Brain microvascular endothelial cell (primary cell): ENCODE data around the gene KATNAL1.

ENCODE experiments used
- DNase-seq: peaks from one replicate; pipeline ENCODE4 v3.0.0-alpha.2; 2020
- H3K27ac ChIP-seq: fragments of 250-450 bp; sonication (Bioruptor Pico); 2 replicates; pipeline ENCODE4 v1.5.1; 2020; ENCODE audit warnings: mild to moderate bottlenecking, moderate library complexity
- H3K27me3 ChIP-seq: fragments of 250-450 bp; sonication (Bioruptor Pico); replicated peaks from 2 replicates; pipeline ENCODE4 v1.5.1; 2020; ENCODE audit warnings: mild to moderate bottlenecking
- H3K36me3 ChIP-seq: fragments of 250-450 bp; sonication (Bioruptor Pico); replicated peaks from 2 replicates; pipeline ENCODE4 v1.5.1; 2020; ENCODE audit warnings: mild to moderate bottlenecking
- H3K4me3 ChIP-seq: 2 replicates; pipeline ENCODE4 v1.5.1; 2011; ENCODE audit warnings: low read depth, mild to moderate bottlenecking, control low read depth, low read length, moderate library complexity
- CTCF ChIP-seq: IDR thresholded peaks from 2 replicates; pipeline ENCODE4 v1.5.1; 2011; ENCODE audit warnings: low read depth, mild to moderate bottlenecking, moderate library complexity, low read length, control low read depth, inconsistent platforms; ENCODE audit errors: missing control alignments
- in situ Hi-C: cut with HindIII; loops from 2 replicates; pipeline ENCODE4 v1.10.0; 2017; ENCODE audit warnings: low sequenced_read_pairs, low pct_ligation_motif_present

Gene KATNAL1

GRCh38 chr13:30241532-30241931 lies 65.8 kb downstream of the KATNAL1 start:
- Histone ChIP-seq H3K27ac (no peak overlapping the region), H3K4me3 (no peak overlapping the region), H3K36me3 (peaks cover 6% of the 10 kb centered on the region), H3K27me3 (no peaks in the 10 kb centered on the region)
- DNase-seq, result no peak
- in situ Hi-C loops, result no loop called here
- TF ChIP-seq CTCF, result no peak

- in situ Hi-C loops, result no loop called here
- Histone ChIP-seq H3K4me3 (no peak overlapping the region), H3K36me3 (peaks cover 6% of the 10 kb centered on the region), H3K27me3 (no peaks in the 10 kb centered on the region), H3K27ac (no peak overlapping the region)
- no peak for DNase-seq
- no peak for TF ChIP-seq CTCF
These were observed 66.7 kb downstream of the KATNAL1 start for GRCh38 chr13:30240608-30241007.

- Histone ChIP-seq H3K27ac (no peak overlapping the region), H3K4me3 (no peak overlapping the region), H3K36me3 (peaks cover 6% of the 10 kb centered on the region), H3K27me3 (no peaks in the 10 kb centered on the region)
- TF ChIP-seq CTCF, result no peak
- no peak for DNase-seq
- in situ Hi-C loops, result no loop called here
These were observed 72.1 kb downstream of the KATNAL1 start for GRCh38 chr13:30235216-30235615.

GRCh38 chr13:30234619-30235162 lies 72.7 kb downstream of the KATNAL1 start:
- TF ChIP-seq CTCF, result no peak
- Histone ChIP-seq H3K4me3 (no peak overlapping the region), H3K27me3 (no peaks in the 10 kb centered on the region), H3K27ac (no peak overlapping the region), H3K36me3 (peaks cover 9% of the 10 kb centered on the region)
- DNase-seq, result no peak
- in situ Hi-C loops, result no loop called here

GRCh38 chr13:30224732-30225131 lies 82.6 kb downstream of the KATNAL1 start:
- DNase-seq, result peak; percentile 42
- no peak for TF ChIP-seq CTCF
- in situ Hi-C loops, result no loop called here
- no peaks in the 10 kb centered on the region for H3K27me3 ChIP-seq
- peak overlapping the region; percentile 31 for H3K27ac ChIP-seq
- H3K36me3 ChIP-seq, result peaks cover 18% of the 10 kb centered on the region
- no peak overlapping the region for H3K4me3 ChIP-seq

- H3K27ac ChIP-seq, result no peak overlapping the region
- in situ Hi-C loops, result no loop called here
- H3K4me3 ChIP-seq, result no peak overlapping the region
- TF ChIP-seq CTCF, result no peak
- H3K36me3 ChIP-seq, result peaks cover 9% of the 10 kb centered on the region
- no peaks in the 10 kb centered on the region for H3K27me3 ChIP-seq
- DNase-seq, result peak; percentile 9
These were observed 85.1 kb downstream of the KATNAL1 start for GRCh38 chr13:30222254-30222653.
